HepG2 (cell line): ENCODE measurements around the gene POP5. TPM values are rescaled to one million over a fixed set of nuclear protein-coding genes. Genes with fewer than 3 reads are reported as not detected.

Source experiments
- FOSL2 ChIP-seq: sonication (generic); formaldehyde crosslinking; IDR thresholded peaks from 2 replicates; pipeline ENCODE4 v1.4.0; 2020; ENCODE audit warnings: missing genetic modification reagents
- FOXJ3 ChIP-seq: sonication (generic); formaldehyde crosslinking; IDR thresholded peaks from 2 replicates; pipeline ENCODE4 v1.4.0; 2020; ENCODE audit warnings: missing genetic modification reagents, mild to moderate bottlenecking, borderline replicate concordance
- HDAC6 ChIP-seq: fragments of 200-600 bp; sonication (generic); IDR thresholded peaks from 2 replicates; pipeline ENCODE4 v1.7.0; 2017; ENCODE audit warnings: mild to moderate bottlenecking, antibody characterized with exemption, low read length, low read depth
- HNF4G ChIP-seq, 2 experiments: sonication (generic) in 1 of 2; formaldehyde crosslinking in 1 of 2; IDR thresholded peaks; 2 replicates each; pipeline versions ENCODE4 v1.4.0 to v1.6.1; 2011 to 2020; ENCODE audit warnings: borderline replicate concordance in 2 of 2, low read depth in 2 of 2, mild to moderate bottlenecking in 2 of 2, low read length in 1 of 2, missing genetic modification reagents in 1 of 2, moderate library complexity in 1 of 2
- IKZF4 ChIP-seq: sonication (generic); formaldehyde crosslinking; IDR thresholded peaks from 2 replicates; pipeline ENCODE4 v1.5.1; 2020; ENCODE audit warnings: borderline replicate concordance, mild to moderate bottlenecking, low read depth, missing genetic modification reagents; ENCODE audit errors: not compliant biosample characterization
- IRF9 ChIP-seq: sonication (generic); formaldehyde crosslinking; IDR thresholded peaks from 2 replicates; pipeline ENCODE4 v1.8.0; 2022; ENCODE audit warnings: missing genetic modification reagents, mild to moderate bottlenecking, borderline replicate concordance
- MED13 ChIP-seq: sonication (generic); formaldehyde crosslinking; IDR thresholded peaks from 2 replicates; pipeline ENCODE4 v1.5.0; 2020; ENCODE audit warnings: missing genetic modification reagents
- MEIS1 ChIP-seq: sonication (generic); formaldehyde crosslinking; IDR thresholded peaks from 2 replicates; pipeline ENCODE4 v1.9.0; 2021; ENCODE audit warnings: mild to moderate bottlenecking, missing genetic modification reagents, moderate library complexity, borderline replicate concordance
- PITX1 ChIP-seq: sonication (generic); formaldehyde crosslinking; IDR thresholded peaks from 2 replicates; pipeline ENCODE4 v1.5.1; 2020; ENCODE audit warnings: mild to moderate bottlenecking, missing genetic modification reagents
- SKI ChIP-seq: fragments of 450-650 bp; IDR thresholded peaks from one replicate; pipeline ENCODE4 v1.6.1; 2018; ENCODE audit warnings: mild to moderate bottlenecking; ENCODE audit not compliant: partially characterized antibody
- TP53 ChIP-seq: sonication (generic); formaldehyde crosslinking; conservative IDR thresholded peaks from 2 replicates; pipeline ENCODE4 v1.4.0; 2020; ENCODE audit warnings: missing genetic modification reagents
- USF2 ChIP-seq, 2 experiments: sonication (generic) in 1 of 2; formaldehyde crosslinking in 1 of 2; IDR thresholded peaks; 2 replicates each; pipeline versions ENCODE4 v1.5.1 to v1.6.1; 2011 to 2020; ENCODE audit warnings: borderline replicate concordance in 1 of 2, low read depth in 1 of 2, low read length in 1 of 2, mild to moderate bottlenecking in 1 of 2, missing genetic modification reagents in 1 of 2, moderate library complexity in 1 of 2
- ZBTB21 ChIP-seq: sonication (generic); formaldehyde crosslinking; IDR thresholded peaks from 2 replicates; pipeline ENCODE4 v1.4.0; 2020; ENCODE audit warnings: missing genetic modification reagents
- ZFP82 ChIP-seq: sonication (generic); formaldehyde crosslinking; IDR thresholded peaks from 2 replicates; pipeline ENCODE4 v1.5.1; 2020; ENCODE audit warnings: mild to moderate bottlenecking, missing genetic modification reagents, borderline replicate concordance
- ZNF318 ChIP-seq: sonication (generic); formaldehyde crosslinking; IDR thresholded peaks from 2 replicates; pipeline ENCODE4 v1.4.0; 2020; ENCODE audit warnings: mild to moderate bottlenecking, missing genetic modification reagents
- ZNF83 ChIP-seq: sonication (generic); formaldehyde crosslinking; IDR thresholded peaks from 2 replicates; pipeline ENCODE4 v1.4.0; 2020; ENCODE audit warnings: missing genetic modification reagents, mild to moderate bottlenecking, borderline replicate concordance
- polyA plus RNA-seq, 8 experiments: library from polyadenylated mRNA; depleted of rRNA in 3 of 8; stranded (reverse) in 7 of 8; unstranded in 1 of 8; fragments of >200 nt; fragmentation: Illumina TruSeq in 4 of 8; extraction: Trizol in 4 of 8; gene quantifications; 2 replicates each; pipeline versions ENCODE4 v1.2.1 to v1.2.3, GENCODE V29; 2011 to 2016; ENCODE audit warnings: low read depth in 4 of 8, missing spikeins in 1 of 8, mixed read lengths in 1 of 8; ENCODE audit not compliant: insufficient read depth in 1 of 8
- total RNA-seq, 5 experiments: library from RNA; depleted of rRNA; stranded (reverse); fragments of >200 nt; fragmentation: Illumina TruSeq; extraction: Trizol; gene quantifications; 2 replicates each; pipeline ENCODE4 v1.2.3, GENCODE V29; 2016; ENCODE audit warnings: low read depth in 1 of 5

The POP5 gene
- total and polyA plus RNA-seq, 2 of the 13 experiments (the other 11 are each of a cell fraction or from before 2014, with no cell fraction given): 45.6 to 61.3 TPM

- TF ChIP-seq ZNF318: no peak
- TF ChIP-seq USF2 (IDR thresholded peaks at IDR 0.05; ENCODE audit: low read depth, low read length): no peak
- TF ChIP-seq USF2 (CRISPR knock-in tag; IDR thresholded peaks at IDR 0.05; ENCODE audit: borderline replicate concordance): no peak
- peak; percentile 74 for TF ChIP-seq FOSL2
- TF ChIP-seq ZBTB21 (CRISPR knock-in tag): peak; percentile 87; the same call in 1 of the 2 replicates
- peak; percentile 50 for TF ChIP-seq TP53 (CRISPR knock-in tag)
- peak; percentile 60; the same call in 1 of the 2 replicates for TF ChIP-seq MED13 (CRISPR knock-in tag)
- peak; percentile 70 for TF ChIP-seq SKI
- TF ChIP-seq IKZF4 (CRISPR knock-in tag): no peak
- peak; percentile 57; the same call in 1 of the 2 replicates for TF ChIP-seq FOXJ3
- no peak for TF ChIP-seq ZNF83 (CRISPR knock-in tag)
- peak; percentile 36; the same call in 1 of the 2 replicates for TF ChIP-seq PITX1 (CRISPR knock-in tag)
- TF ChIP-seq MEIS1 (CRISPR knock-in tag): 0 out of 2 replicates have a peak, but pooled peaks have one; percentile 73
- TF ChIP-seq IRF9 (CRISPR knock-in tag): peak; percentile 92
- TF ChIP-seq HDAC6: no peak
- 0 out of 2 replicates have a peak, but pooled peaks have one; percentile 66 for TF ChIP-seq ZFP82 (CRISPR knock-in tag)
- TF ChIP-seq HNF4G (IDR thresholded peaks at IDR 0.05; ENCODE audit: borderline replicate concordance, low read depth, low read length): peak; percentile 66
- peak; percentile 48; the same call in 1 of the 2 replicates for TF ChIP-seq HNF4G (CRISPR knock-in tag; IDR thresholded peaks at IDR 0.05; ENCODE audit: borderline replicate concordance, low read depth)
These were observed 52.2 kb downstream of the POP5 start, which contains the start of gene COQ5 (continued) for GRCh38 chr12:120528861-120529525.
